GM19463 (cell line): ENCODE measurements around the gene JMJD7.

Experiments
- ATAC-seq: cut with Tn5 transposase; IDR thresholded peaks from one replicate; pipeline ENCODE4 v1.9.1; 2021; ENCODE audit warnings: mild to moderate bottlenecking, moderate library complexity; ENCODE audit not compliant: unreplicated experiment

JMJD7 gene

GRCh38 chr15:41881086-41881485 is 53.2 kb downstream of the JMJD7 start:
- no peak for ATAC-seq

GRCh38 chr15:41881550-41881919 is 53.6 kb downstream of the JMJD7 start:
- ATAC-seq: no peak

DNA sequence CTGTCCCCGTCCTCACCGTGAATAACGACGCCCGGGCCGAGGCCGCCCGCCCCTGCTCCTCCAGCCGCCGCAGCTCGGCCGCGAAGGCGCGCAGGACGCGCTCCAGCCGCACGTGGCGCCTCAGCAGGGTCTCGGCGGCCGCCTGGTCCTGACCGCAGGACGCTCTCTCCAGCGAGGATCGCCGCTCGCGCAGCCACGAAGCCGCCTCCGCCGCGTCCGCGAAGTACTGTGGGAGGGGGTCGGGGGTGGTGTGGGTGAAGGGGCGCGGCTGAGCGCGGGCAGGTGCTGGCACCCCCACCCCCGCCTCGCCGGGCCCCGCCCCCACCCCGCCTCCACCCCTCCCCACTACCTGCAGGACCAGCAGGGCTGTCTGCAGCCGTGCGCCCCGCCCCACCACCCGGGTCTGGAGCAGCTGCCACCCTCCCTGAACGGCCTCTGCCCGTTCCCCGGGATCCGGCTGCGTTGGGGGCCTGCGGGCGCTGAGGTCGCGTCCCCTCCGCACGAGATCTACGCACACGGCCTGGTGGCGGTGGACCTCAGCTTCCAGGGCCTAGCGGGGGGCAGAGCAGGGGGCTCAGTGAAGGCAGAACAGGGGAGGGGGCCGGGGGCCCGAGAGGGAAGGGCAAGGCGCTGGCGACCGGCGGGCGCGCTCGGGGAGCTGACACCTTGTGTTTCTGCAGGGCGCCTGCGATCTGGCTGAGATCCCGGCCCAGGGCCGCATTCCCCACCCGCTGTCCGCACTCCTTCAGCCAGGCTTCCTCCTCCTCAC is 54.2 kb downstream of the JMJD7 start:
- ATAC-seq: no peak

DNA sequence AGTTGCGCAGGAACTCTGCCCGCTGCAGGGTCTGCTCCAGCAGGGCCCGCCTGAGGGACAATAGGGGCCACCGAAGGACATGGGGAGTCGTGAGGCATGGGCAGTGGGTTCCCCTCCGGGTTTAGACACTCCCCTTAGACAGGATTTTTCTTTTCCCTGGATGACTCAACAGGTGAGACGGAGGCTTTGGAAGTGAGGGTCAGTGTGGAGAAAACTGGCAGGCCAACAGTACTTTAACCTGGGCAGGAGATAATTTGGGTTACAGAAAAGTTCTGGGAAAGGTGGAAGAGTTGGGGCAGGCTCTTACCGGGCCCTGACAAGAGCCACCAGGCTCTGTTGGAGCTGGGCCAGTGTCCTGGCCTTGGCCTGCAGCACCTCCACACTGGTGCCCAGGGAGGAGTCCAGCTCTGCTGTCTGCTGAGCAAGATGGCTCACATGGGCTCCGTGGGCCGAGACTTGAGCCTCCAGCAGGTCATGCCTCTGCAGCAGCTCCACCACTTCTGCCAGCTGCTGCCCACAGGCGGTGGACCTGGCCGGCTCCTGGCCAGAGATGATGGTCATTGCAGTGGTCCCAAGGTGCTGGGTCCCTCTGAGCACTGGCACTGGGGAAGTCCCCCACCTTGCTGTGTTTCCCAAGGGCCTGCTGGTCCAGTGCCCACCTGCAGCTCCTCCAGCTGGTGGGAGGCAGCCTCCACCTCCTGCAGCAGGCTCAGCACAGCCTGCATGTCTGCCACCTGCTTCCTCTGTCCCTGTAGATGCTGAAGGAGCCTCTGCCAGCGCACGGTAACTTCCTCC is 55.0 kb downstream of the JMJD7 start:
- no peak for ATAC-seq

- no peak for ATAC-seq
These were observed 55.6 kb downstream of the JMJD7 start for GRCh38 chr15:41883484-41883825.

- no peak for ATAC-seq
These were observed 56.6 kb downstream of the JMJD7 start for GRCh38 chr15:41884458-41884857.

DNA sequence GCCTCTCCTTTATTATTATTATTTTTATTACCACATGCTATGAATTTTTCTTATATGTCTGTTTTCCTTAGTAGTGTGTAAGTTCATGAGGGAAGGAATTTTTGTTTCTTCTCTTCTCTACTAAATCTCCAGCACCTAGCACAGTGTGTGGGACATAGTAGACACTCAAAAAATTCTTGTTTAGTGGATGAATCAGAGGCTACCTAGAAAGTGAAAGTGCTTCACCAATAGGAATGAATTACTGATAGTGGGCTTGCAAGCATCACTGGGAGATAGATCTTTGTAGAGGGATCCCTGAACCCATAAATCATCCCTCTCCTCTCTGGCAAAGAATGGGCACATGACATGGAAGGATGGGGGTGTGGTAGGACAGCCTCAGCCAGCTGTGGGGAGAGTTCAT is 57.4 kb downstream of the JMJD7 start:
- no peak for ATAC-seq

DNA sequence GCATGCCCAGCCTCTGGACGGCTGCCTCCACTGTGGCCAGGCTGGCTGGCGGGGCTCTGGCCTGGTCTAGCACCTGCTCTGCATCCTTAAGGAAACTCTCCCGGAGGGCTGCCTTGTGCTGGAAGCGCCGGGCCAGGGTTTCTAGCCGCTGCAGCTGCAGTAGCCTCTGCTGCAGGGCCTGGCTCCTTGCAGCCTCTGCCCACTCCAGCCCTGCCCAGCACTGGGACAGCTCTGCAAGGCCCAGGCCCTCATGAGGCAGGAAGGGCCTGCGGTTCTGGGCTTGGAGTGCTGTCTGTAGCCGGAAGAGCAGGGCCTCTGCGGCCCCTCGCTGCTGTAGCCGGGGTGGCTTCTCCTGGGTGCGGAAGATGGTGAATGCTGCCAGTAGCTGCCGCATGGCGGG is 57.9 kb downstream of the JMJD7 start:
- no peak for ATAC-seq

DNA sequence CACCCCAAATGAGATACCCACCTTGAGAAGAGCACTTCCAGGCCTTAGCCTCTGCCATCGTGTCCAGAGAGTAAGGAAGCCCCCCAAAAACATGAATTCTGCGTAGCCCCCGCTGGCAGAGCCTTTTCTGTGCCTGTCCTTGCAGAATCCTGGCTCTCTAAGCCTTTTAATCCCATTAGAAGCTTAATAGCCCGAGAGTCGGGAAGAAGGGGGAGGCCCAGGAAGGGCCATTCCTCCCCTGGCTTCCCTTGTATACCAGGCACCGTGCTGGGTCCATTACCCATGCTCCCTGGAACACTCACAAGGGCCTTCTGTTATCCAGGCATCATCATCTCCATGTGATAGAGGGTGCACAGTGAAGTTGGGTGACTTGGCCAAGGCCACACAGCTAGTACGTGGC is 58.8 kb downstream of the JMJD7 start:
- no peak for ATAC-seq

GRCh38 chr15:41887161-41887560 is 59.3 kb downstream of the JMJD7 start:
- ATAC-seq: no peak
